ENCODE data around the gene OSER1.

Gene OSER1

DNA sequence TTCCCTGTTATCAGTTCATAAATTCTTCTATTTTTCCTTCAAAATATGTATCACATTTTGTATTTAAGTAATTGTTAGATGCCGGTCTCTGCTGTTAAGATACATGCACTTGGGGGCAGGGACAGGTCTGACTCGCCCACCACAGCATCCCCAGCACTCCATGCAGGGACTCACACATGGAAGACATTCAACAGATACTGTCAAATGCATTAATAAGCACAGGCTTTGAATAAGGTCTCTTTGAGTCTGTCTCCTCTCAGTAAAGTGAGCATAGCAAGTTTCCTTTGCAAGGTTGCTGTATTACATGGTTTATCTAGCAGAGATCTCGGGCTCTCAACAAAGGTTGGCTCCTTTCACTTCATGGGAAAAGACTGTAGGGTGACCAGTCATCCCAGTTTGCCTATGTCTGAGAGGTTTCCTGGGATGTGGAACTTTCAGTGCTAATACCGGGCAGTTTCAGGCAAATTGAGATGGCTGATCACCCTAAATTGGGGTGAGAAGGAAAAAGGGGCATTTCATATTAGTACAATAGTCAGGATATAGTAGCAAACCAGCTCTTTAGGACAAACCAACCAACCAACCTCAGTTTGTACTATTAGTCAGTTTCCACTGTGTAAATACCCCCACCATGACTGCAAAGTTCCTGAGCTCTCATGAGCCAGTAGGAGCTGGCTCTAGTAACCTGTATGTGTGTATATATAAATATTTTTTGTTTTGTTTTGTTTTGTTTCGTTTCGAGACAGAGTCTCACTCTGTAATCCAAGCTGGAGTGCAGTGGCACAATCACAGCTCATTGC lies 38.6 kb downstream of the OSER1 start:
- H3K27ac ChIP-seq (ENCODE audit: poor library complexity, severe bottlenecking) = peak overlapping the region; percentile 13
- DNase-seq (ENCODE audit: low spot score) = no peak
- H3K27me3 ChIP-seq (ENCODE audit: insufficient read depth, poor library complexity, severe bottlenecking) = no peaks in the 10 kb centered on the region
- TF ChIP-seq, protein P1, sequence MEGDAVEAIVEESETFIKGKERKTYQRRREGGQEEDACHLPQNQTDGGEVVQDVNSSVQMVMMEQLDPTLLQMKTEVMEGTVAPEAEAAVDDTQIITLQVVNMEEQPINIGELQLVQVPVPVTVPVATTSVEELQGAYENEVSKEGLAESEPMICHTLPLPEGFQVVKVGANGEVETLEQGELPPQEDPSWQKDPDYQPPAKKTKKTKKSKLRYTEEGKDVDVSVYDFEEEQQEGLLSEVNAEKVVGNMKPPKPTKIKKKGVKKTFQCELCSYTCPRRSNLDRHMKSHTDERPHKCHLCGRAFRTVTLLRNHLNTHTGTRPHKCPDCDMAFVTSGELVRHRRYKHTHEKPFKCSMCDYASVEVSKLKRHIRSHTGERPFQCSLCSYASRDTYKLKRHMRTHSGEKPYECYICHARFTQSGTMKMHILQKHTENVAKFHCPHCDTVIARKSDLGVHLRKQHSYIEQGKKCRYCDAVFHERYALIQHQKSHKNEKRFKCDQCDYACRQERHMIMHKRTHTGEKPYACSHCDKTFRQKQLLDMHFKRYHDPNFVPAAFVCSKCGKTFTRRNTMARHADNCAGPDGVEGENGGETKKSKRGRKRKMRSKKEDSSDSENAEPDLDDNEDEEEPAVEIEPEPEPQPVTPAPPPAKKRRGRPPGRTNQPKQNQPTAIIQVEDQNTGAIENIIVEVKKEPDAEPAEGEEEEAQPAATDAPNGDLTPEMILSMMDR (IDR thresholded peaks at IDR 0.05; ENCODE audit: poor library complexity, severe bottlenecking) = no peak
- H3K4me1 ChIP-seq (ENCODE audit: insufficient read depth, poor library complexity, severe bottlenecking) = peaks cover 13% of the 10 kb centered on the region
- no peaks in the 10 kb centered on the region for H3K36me3 ChIP-seq (ENCODE audit: low read depth)
- no peaks in the 10 kb centered on the region for H3K9me3 ChIP-seq (ENCODE audit: severe bottlenecking)
- ATAC-seq (ENCODE audit: low read depth) = no peak
- H3K4me3 ChIP-seq (ENCODE audit: severe bottlenecking) = no peak overlapping the region

DNA sequence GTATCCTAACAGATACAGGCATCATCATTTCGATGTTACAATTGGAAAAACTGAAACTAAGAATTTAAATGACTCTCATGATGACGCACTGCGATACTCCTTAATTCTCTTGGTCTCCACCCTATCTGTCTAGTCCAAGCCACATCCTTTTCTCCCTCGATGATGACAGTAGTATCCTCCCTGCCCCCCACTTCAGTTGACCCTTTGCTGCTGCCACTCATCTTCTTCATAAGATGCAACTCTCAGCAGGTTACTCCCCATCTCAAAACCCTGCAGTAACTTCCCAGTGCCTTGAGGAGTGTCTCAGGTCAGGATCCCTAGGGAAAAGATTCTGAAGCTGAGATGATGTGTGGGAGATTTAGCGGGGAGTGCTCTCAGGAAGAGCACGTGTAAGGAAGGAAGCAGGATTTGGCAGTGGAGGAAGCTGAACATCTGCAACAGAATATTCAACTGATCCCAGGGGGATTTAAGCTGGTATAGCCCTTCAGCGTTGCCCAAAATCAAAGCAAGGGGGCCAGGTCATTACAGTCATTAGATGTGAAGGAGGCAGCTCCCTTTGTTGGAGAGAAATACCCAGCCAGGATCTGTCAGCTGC lies 39.7 kb downstream of the OSER1 start:
- TF ChIP-seq, protein P1 (IDR thresholded peaks at IDR 0.05; ENCODE audit: poor library complexity, severe bottlenecking) = no peak
- Histone ChIP-seq H3K4me1 (ENCODE audit: insufficient read depth, poor library complexity, severe bottlenecking) (peaks cover 17% of the 10 kb centered on the region), H3K27ac (ENCODE audit: poor library complexity, severe bottlenecking) (no peak overlapping the region), H3K9me3 (ENCODE audit: severe bottlenecking) (no peaks in the 10 kb centered on the region), H3K4me3 (ENCODE audit: severe bottlenecking) (no peak overlapping the region), H3K36me3 (ENCODE audit: low read depth) (no peaks in the 10 kb centered on the region), H3K27me3 (ENCODE audit: insufficient read depth, poor library complexity, severe bottlenecking) (no peaks in the 10 kb centered on the region)
- ATAC-seq (ENCODE audit: low read depth) = no peak
- no peak for DNase-seq (ENCODE audit: low spot score)

DNA sequence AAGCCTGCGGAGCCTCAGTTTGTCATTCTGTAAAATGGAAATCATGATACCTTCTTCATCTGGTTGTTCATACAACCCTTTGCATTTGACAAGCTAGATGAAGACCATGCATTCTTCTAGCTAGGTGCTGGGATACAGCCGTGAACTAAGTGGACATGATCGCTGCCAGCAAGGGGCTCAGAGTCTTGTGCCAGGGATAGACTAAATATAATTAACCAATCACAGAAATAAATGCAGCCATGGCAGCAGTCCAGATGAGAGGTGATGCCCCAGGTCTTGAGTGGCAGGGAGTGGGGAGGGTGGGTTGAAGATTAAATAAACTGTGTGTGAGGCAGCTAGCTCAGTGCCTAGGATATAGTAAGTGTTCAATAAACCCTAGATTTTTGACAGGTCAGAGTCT lies 42.8 kb downstream of the OSER1 start:
- peak overlapping the region; percentile 79 for H3K27ac ChIP-seq (ENCODE audit: poor library complexity, severe bottlenecking)
- peaks cover 14% of the 10 kb centered on the region for H3K4me1 ChIP-seq (ENCODE audit: insufficient read depth, poor library complexity, severe bottlenecking)
- no peak overlapping the region for H3K4me3 ChIP-seq (ENCODE audit: severe bottlenecking)
- ATAC-seq (ENCODE audit: low read depth) (no peak), DNase-seq (ENCODE audit: low spot score) (no peak)
- no peaks in the 10 kb centered on the region for H3K9me3 ChIP-seq (ENCODE audit: severe bottlenecking)
- H3K27me3 ChIP-seq (ENCODE audit: insufficient read depth, poor library complexity, severe bottlenecking) = no peaks in the 10 kb centered on the region
- H3K36me3 ChIP-seq (ENCODE audit: low read depth) = no peaks in the 10 kb centered on the region
- TF ChIP-seq, protein P1 (IDR thresholded peaks at IDR 0.05; ENCODE audit: poor library complexity, severe bottlenecking) = no peak

DNA sequence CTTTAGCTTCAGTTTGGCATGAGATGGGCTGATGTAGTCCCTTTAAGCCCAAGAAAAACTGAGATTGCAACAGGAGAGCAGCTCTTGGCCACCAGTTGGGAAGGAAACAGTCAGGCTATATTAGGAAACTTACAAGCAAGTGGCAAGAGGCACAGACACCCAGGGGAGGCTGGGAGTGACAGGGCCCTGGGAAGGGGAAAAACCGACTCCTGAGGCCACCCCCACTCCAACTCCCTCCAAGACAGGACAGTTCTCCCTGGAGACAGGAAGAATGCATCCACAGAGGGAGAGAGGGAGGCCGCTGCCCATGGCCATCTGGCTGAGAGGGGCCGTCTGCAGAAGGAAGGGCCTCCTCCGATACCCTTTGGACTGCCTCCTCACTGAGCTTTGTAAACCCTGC lies 44.1 kb downstream of the OSER1 start:
- no peak for DNase-seq (ENCODE audit: low spot score)
- H3K36me3 ChIP-seq (ENCODE audit: low read depth) = no peaks in the 10 kb centered on the region
- peak; percentile 57 for ATAC-seq (ENCODE audit: low read depth)
- TF ChIP-seq, protein P1 (IDR thresholded peaks at IDR 0.05; ENCODE audit: poor library complexity, severe bottlenecking) = no peak
- no peaks in the 10 kb centered on the region for H3K27me3 ChIP-seq (ENCODE audit: insufficient read depth, poor library complexity, severe bottlenecking)
- H3K9me3 ChIP-seq (ENCODE audit: severe bottlenecking) = no peaks in the 10 kb centered on the region
- H3K27ac ChIP-seq (ENCODE audit: poor library complexity, severe bottlenecking) = peak overlapping the region; percentile 79
- H3K4me3 ChIP-seq (ENCODE audit: severe bottlenecking) = no peak overlapping the region
- peaks cover 14% of the 10 kb centered on the region for H3K4me1 ChIP-seq (ENCODE audit: insufficient read depth, poor library complexity, severe bottlenecking)

DNA sequence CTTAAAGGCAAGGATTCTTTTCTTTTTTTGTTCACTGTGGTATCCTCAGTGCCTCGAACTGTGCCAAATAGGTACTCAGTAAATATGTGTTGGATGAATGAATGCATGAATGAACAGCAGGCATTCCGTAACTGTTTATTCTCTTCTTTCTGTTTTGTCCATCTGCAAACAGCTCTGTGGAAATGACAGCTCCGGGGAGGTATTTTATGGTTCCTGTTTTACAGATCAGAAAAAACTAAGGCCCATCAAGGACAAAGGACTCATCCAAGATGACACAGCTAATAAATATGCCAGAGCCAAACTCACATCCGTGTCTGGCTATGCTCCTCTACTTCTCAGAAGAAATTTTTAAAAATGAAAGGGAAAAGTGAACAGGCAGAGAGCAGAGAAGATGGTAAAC lies 44.6 kb downstream of the OSER1 start:
- peak overlapping the region; percentile 79 for H3K27ac ChIP-seq (ENCODE audit: poor library complexity, severe bottlenecking)
- peaks cover 14% of the 10 kb centered on the region for H3K4me1 ChIP-seq (ENCODE audit: insufficient read depth, poor library complexity, severe bottlenecking)
- H3K36me3 ChIP-seq (ENCODE audit: low read depth) = no peaks in the 10 kb centered on the region
- no peaks in the 10 kb centered on the region for H3K27me3 ChIP-seq (ENCODE audit: insufficient read depth, poor library complexity, severe bottlenecking)
- ATAC-seq (ENCODE audit: low read depth) (peak; percentile 71), DNase-seq (ENCODE audit: low spot score) (no peak)
- H3K9me3 ChIP-seq (ENCODE audit: severe bottlenecking) = no peaks in the 10 kb centered on the region
- H3K4me3 ChIP-seq (ENCODE audit: severe bottlenecking) = no peak overlapping the region
- TF ChIP-seq, protein P1 (IDR thresholded peaks at IDR 0.05; ENCODE audit: poor library complexity, severe bottlenecking) = no peak
